ENCODE data around the gene CDC14C. TPM values are rescaled to one million over a fixed set of nuclear protein-coding genes. Genes with fewer than 3 reads are reported as not detected.
"Not testable (repeated sequence)": the region's sequence is repeated elsewhere in the genome, so short reads cannot be mapped to it uniquely, and the experiment has no call there.

The CDC14C gene
- total RNA-seq, 1 donor from 2014 or later = 0.14 TPM

DNA sequence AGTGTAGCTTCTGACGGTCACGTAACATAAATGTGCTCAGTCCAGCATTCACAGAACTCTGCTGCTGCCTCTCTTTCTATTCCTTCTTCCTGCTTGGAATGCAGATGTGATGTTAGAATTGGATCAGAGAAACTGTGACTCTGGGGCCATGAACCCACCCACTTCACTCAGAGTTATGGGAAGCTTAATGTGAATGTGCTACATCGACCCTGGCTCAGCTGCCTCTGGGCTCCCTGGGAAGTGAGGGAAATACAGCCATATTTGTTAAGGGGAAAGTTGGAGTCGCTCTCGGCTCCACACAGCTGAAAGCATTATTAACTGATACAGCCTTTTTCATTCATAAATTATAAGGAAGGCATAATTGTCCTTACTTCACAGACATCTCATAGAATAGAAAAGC is 14.5 kb upstream of the CDC14C start:
- H3K4me3 ChIP-seq (ENCODE audit: insufficient read depth, low read depth, low read length); H3K27ac ChIP-seq (ENCODE audit: low read depth, low read length); DNase-seq (ENCODE audit: low read depth); H3K27ac Mint-ChIP-seq (ENCODE audit: unreplicated experiment); H3K79me2 ChIP-seq (ENCODE audit: insufficient read depth, low read length); H3K4me2 ChIP-seq (ENCODE audit: low read length); H3K36me3 Mint-ChIP-seq (ENCODE audit: low read depth, unreplicated experiment); H3K36me3 ChIP-seq (ENCODE audit: insufficient read depth, low read length); H3K27me3 Mint-ChIP-seq (ENCODE audit: low read depth, unreplicated experiment); H3K4me1 Mint-ChIP-seq (ENCODE audit: low read depth, unreplicated experiment); H3K9ac ChIP-seq (ENCODE audit: low read length); H3K9me3 ChIP-seq (ENCODE audit: insufficient read depth, low read depth, low read length); H2AFZ ChIP-seq (ENCODE audit: low read depth, low read length); H4K20me1 ChIP-seq (ENCODE audit: insufficient read depth, low read length); FAIRE-seq; H3K4me3 Mint-ChIP-seq (ENCODE audit: unreplicated experiment); H3K4me1 ChIP-seq (ENCODE audit: insufficient read depth, low read length); H3K27me3 ChIP-seq (ENCODE audit: insufficient read depth, low read length): not testable (repeated sequence)
- peaks cover 12% of the 10 kb centered on the region for H3K9me3 Mint-ChIP-seq (ENCODE audit: unreplicated experiment)

- FAIRE-seq = no peak
- no peaks in the 10 kb centered on the region for H4K20me1 ChIP-seq (ENCODE audit: insufficient read depth, low read length)
- no peaks in the 10 kb centered on the region for H3K27me3 ChIP-seq (ENCODE audit: insufficient read depth, low read length)
- no peak overlapping the region for H3K4me2 ChIP-seq (ENCODE audit: low read length)
- H3K27ac ChIP-seq (ENCODE audit: low read depth, low read length) = no peak overlapping the region
- no peaks in the 10 kb centered on the region for H3K36me3 Mint-ChIP-seq (ENCODE audit: low read depth, unreplicated experiment)
- TF ChIP-seq EZH2 (IDR thresholded peaks at IDR 0.05; ENCODE audit: insufficient read depth, low read length) = no peak
- TF ChIP-seq, protein P1, sequence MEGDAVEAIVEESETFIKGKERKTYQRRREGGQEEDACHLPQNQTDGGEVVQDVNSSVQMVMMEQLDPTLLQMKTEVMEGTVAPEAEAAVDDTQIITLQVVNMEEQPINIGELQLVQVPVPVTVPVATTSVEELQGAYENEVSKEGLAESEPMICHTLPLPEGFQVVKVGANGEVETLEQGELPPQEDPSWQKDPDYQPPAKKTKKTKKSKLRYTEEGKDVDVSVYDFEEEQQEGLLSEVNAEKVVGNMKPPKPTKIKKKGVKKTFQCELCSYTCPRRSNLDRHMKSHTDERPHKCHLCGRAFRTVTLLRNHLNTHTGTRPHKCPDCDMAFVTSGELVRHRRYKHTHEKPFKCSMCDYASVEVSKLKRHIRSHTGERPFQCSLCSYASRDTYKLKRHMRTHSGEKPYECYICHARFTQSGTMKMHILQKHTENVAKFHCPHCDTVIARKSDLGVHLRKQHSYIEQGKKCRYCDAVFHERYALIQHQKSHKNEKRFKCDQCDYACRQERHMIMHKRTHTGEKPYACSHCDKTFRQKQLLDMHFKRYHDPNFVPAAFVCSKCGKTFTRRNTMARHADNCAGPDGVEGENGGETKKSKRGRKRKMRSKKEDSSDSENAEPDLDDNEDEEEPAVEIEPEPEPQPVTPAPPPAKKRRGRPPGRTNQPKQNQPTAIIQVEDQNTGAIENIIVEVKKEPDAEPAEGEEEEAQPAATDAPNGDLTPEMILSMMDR (IDR thresholded peaks at IDR 0.05; ENCODE audit: insufficient read depth, low read depth, low read length) = no peak
- H3K27me3 Mint-ChIP-seq (ENCODE audit: low read depth, unreplicated experiment) = no peaks in the 10 kb centered on the region
- peaks cover 1% of the 10 kb centered on the region for H3K4me1 Mint-ChIP-seq (ENCODE audit: low read depth, unreplicated experiment)
- no peaks in the 10 kb centered on the region for H3K36me3 ChIP-seq (ENCODE audit: insufficient read depth, low read length)
- H3K4me3 ChIP-seq (ENCODE audit: insufficient read depth, low read depth, low read length) = no peak overlapping the region
- no peak overlapping the region for H2AFZ ChIP-seq (ENCODE audit: low read depth, low read length)
- no peak overlapping the region for H3K9ac ChIP-seq (ENCODE audit: low read length)
- no peak overlapping the region for H3K27ac Mint-ChIP-seq (ENCODE audit: unreplicated experiment)
- no peaks in the 10 kb centered on the region for H3K4me1 ChIP-seq (ENCODE audit: insufficient read depth, low read length)
- H3K9me3 ChIP-seq (ENCODE audit: insufficient read depth, low read depth, low read length) = no peaks in the 10 kb centered on the region
- no peaks in the 10 kb centered on the region for H3K79me2 ChIP-seq (ENCODE audit: insufficient read depth, low read length)
- H3K9me3 Mint-ChIP-seq (ENCODE audit: unreplicated experiment) = no peaks in the 10 kb centered on the region
- no peak for DNase-seq (ENCODE audit: low read depth)
- no peak overlapping the region for H3K4me3 Mint-ChIP-seq (ENCODE audit: unreplicated experiment)
Observed at GRCh38 chr7:48931481-48931880, 7.1 kb downstream of the CDC14C start.

DNA sequence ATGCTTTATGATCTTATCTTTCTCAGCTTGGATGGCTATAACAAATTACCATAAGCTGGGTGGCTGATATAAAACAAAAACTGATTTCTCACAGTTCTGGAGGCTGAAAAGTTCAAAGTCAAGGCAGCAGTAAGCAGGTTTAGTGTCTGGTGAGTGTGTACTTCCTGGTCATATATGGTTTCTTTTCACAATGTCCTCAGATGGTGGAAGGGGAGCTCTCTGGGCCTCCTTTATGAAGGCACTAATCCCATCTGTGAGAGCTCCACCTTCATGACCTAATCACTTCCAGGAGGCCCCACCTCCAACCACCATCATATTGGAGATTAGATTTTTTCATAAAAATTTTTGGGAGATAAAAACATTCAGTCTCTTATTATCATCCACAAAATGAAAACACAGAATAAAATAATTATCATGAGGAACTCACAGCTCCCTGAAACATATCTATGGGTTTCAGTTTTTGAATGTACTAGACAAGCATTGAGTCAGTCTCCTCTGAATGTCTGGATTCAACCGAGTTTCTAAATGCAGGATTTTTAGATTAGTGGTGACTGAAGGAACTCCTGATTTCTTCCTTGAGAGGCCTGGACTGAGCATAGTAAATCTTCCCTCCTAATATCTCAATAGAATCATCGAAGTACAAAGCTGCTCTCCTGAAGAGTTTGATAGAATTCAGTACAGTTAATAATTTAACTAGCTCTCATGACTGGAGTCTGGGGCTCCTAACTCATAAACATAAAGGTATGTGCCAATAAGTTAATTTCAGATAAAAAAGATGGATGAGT is 8.0 kb downstream of the CDC14C start:
- Histone ChIP-seq H3K27ac (ENCODE audit: low read depth, low read length) (no peak overlapping the region), H3K4me3 (ENCODE audit: insufficient read depth, low read depth, low read length) (no peak overlapping the region), H3K4me1 (ENCODE audit: insufficient read depth, low read length) (no peaks in the 10 kb centered on the region), H2AFZ (ENCODE audit: low read depth, low read length) (no peak overlapping the region), H3K79me2 (ENCODE audit: insufficient read depth, low read length) (no peaks in the 10 kb centered on the region), H3K9ac (ENCODE audit: low read length) (no peak overlapping the region), H3K27me3 (ENCODE audit: insufficient read depth, low read length) (no peaks in the 10 kb centered on the region), H3K4me2 (ENCODE audit: low read length) (no peak overlapping the region), H3K36me3 (ENCODE audit: insufficient read depth, low read length) (no peaks in the 10 kb centered on the region), H4K20me1 (ENCODE audit: insufficient read depth, low read length) (no peaks in the 10 kb centered on the region), H3K9me3 (ENCODE audit: insufficient read depth, low read depth, low read length) (no peaks in the 10 kb centered on the region)
- TF ChIP-seq, protein P1 (IDR thresholded peaks at IDR 0.05; ENCODE audit: insufficient read depth, low read depth, low read length) = no peak
- no peak for TF ChIP-seq EZH2 (IDR thresholded peaks at IDR 0.05; ENCODE audit: insufficient read depth, low read length)
- Mint-ChIP-seq H3K4me3 (ENCODE audit: unreplicated experiment) (no peak overlapping the region), H3K27me3 (ENCODE audit: low read depth, unreplicated experiment) (no peaks in the 10 kb centered on the region), H3K36me3 (ENCODE audit: low read depth, unreplicated experiment) (no peaks in the 10 kb centered on the region), H3K4me1 (ENCODE audit: low read depth, unreplicated experiment) (peaks cover 1% of the 10 kb centered on the region), H3K9me3 (ENCODE audit: unreplicated experiment) (no peaks in the 10 kb centered on the region), H3K27ac (ENCODE audit: unreplicated experiment) (no peak overlapping the region)
- DNase-seq (ENCODE audit: low read depth) (no peak), FAIRE-seq (no peak)
